Measurements from ENCODE around the gene FKRP. TPM values are rescaled to one million over a fixed set of nuclear protein-coding genes. Genes with fewer than 3 reads are reported as not detected.
"Not testable (repeated sequence)": the region's sequence is repeated elsewhere in the genome, so short reads cannot be mapped to it uniquely, and the experiment has no call there.

Gene FKRP
- total RNA-seq, 2 donors from 2014 or later, result 15.1 to 18.0 TPM

DNA sequence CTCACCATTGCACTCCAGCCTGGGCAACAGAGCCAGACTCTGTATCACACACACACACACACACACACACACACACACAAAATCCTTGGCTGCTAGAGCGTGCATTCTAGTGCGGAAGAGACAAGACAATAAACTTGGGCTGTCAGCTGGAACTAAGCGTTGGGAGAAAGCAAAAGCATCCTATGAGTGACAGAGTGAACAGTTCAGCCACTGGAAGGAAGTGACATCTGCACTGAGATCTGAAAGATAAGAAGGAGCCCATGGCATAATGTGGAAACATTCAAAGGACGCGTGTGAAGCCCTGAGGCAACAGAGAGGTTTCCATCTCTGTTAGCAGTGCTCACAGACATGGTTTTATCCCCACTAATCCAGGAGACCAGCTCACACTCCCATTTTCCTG, 46.1 kb downstream of the FKRP start:
- no peaks in the 10 kb centered on the region for H3K9me3 Mint-ChIP-seq
- H3K27me3 Mint-ChIP-seq (ENCODE audit: low read depth), result no peaks in the 10 kb centered on the region
- H3K27ac Mint-ChIP-seq, result peak overlapping the region; percentile 13
- H3K4me3 Mint-ChIP-seq, result peak overlapping the region in 1 of 2 donors; percentile 18
- ATAC-seq (replicated peaks in 1 of 2) (no peak), DNase-seq (peak in 1 of 2 donors; percentile 33)
- peaks cover 3 to 7% of the 10 kb centered on the region in 2 donors for H3K36me3 Mint-ChIP-seq (ENCODE audit: insufficient read depth in 2 of 2)
- H3K4me1 Mint-ChIP-seq (ENCODE audit: low read depth), result peaks cover 27% of the 10 kb centered on the region

DNA sequence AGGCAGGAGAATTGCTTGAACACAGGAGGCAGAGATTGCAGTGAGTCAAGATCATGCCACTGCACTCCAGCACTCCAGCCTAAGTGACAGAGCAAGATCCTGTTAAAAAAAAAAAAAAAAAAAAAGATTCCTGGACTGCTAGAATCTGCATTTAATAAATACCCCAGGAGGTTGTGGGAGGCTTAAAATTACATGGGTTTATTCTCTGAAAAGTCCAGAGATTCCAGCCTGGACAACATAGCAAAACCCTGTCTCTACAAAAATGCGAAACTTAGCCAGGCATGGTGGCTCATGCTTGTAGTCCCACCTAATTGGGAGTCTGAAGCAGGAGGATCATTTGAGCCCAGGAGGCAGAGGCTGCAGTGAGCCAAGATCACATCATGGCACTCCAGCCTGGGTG, 52.0 kb downstream of the FKRP start:
- DNase-seq (no peak), ATAC-seq (replicated peaks in 1 of 2) (no peak)
- no peaks in the 10 kb centered on the region for H3K9me3 Mint-ChIP-seq
- H3K27ac Mint-ChIP-seq, result no peak overlapping the region
- H3K27me3 Mint-ChIP-seq (ENCODE audit: low read depth), result no peaks in the 10 kb centered on the region
- no peaks in the 10 kb centered on the region for H3K4me1 Mint-ChIP-seq (ENCODE audit: low read depth)
- no peaks in the 10 kb centered on the region for H3K36me3 Mint-ChIP-seq (ENCODE audit: insufficient read depth in 2 of 2)
- no peak overlapping the region for H3K4me3 Mint-ChIP-seq

GRCh38 chr19:46798713-46799112, 52.9 kb downstream of the FKRP start:
- Mint-ChIP-seq H3K4me1 (ENCODE audit: low read depth) (no peaks in the 10 kb centered on the region), H3K36me3 (ENCODE audit: insufficient read depth in 2 of 2) (no peaks in the 10 kb centered on the region), H3K4me3 (no peak overlapping the region), H3K27me3 (ENCODE audit: low read depth) (no peaks in the 10 kb centered on the region), H3K9me3 (no peaks in the 10 kb centered on the region), H3K27ac (no peak overlapping the region)
- ATAC-seq (replicated peaks in 1 of 2) (no peak), DNase-seq (no peak)

DNA sequence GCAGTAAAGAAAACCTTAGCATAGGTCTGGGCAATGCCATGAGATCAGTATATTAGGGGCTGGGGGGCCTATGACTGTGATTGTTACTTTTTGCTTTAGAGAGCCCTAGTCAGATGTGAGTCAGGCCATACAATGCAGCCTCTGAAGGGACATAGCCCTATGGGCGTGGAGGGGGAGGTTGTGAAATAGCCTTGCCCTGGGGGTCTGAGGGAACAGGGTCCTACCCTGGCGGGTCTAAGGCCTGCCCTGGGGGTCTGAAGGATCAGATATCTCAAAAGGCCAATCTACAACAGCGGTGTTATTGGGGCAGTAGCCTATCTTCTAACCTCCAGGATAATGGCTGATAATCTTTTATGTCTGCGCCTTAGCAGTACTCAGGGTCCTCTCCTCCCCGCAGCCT, 56.3 kb downstream of the FKRP start:
- ATAC-seq (replicated peaks in 1 of 2) (no peak), DNase-seq (no peak)
- no peak overlapping the region for H3K4me3 Mint-ChIP-seq
- no peaks in the 10 kb centered on the region for H3K4me1 Mint-ChIP-seq (ENCODE audit: low read depth)
- no peaks in the 10 kb centered on the region for H3K27me3 Mint-ChIP-seq (ENCODE audit: low read depth)
- no peak overlapping the region for H3K27ac Mint-ChIP-seq
- no peaks in the 10 kb centered on the region for H3K9me3 Mint-ChIP-seq
- no peaks in the 10 kb centered on the region for H3K36me3 Mint-ChIP-seq (ENCODE audit: insufficient read depth in 2 of 2)

DNA sequence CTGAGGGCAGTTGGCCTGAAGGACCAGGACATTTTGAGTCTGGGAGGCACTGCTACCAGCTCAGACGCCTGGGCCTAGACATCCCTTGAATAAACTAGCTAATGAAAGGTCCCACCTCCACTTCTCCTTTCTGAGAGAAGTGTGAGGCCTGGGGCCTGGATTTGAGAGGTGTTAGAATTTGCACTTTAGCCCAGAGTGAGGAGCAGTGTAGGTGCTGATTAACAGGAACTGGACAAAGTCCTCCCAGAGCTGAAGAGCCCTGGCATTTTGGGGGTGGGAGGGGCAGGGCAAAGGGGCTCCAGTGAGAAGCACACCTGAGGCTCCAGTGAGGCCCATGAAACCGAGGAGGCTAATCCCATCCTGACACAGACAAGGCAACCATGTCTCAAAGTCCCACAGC, 57.7 kb downstream of the FKRP start:
- Mint-ChIP-seq H3K36me3 (ENCODE audit: insufficient read depth in 2 of 2) (no peaks in the 10 kb centered on the region), H3K4me1 (ENCODE audit: low read depth) (no peaks in the 10 kb centered on the region), H3K9me3 (no peaks in the 10 kb centered on the region), H3K27me3 (ENCODE audit: low read depth) (no peaks in the 10 kb centered on the region), H3K27ac (no peak overlapping the region), H3K4me3 (no peak overlapping the region)
- ATAC-seq (replicated peaks in 1 of 2), result no peak
- DNase-seq, result no peak

GRCh38 chr19:46804432-46804831, 58.6 kb downstream of the FKRP start:
- H3K27ac Mint-ChIP-seq; H3K9me3 Mint-ChIP-seq; H3K4me3 Mint-ChIP-seq; DNase-seq; H3K4me1 Mint-ChIP-seq (ENCODE audit: low read depth); ATAC-seq (replicated peaks in 1 of 2); H3K27me3 Mint-ChIP-seq (ENCODE audit: low read depth); H3K36me3 Mint-ChIP-seq (ENCODE audit: insufficient read depth in 2 of 2): not testable (repeated sequence)

DNA sequence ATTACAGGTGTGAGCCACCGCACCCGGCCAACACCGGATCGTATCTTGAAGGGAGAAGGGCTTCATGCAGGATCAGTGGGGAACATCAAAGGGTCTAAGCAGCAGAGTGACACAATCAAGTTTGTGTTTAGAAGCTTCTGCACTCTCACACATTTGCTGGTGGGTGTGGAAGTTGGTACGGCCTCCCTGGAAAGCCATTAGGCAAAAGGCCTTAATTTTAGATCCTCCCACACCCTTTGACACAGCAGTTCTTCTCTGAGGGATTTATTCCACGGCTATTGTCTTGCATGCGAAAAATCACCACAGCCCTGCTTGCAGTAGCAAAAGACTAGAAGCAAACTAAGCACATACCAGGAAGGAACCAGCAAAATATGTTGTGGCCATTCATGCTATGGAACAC, 60.8 kb downstream of the FKRP start:
- Mint-ChIP-seq H3K9me3 (no peaks in the 10 kb centered on the region), H3K27ac (no peak overlapping the region), H3K36me3 (ENCODE audit: insufficient read depth in 2 of 2) (no peaks in the 10 kb centered on the region), H3K4me1 (ENCODE audit: low read depth) (no peaks in the 10 kb centered on the region), H3K27me3 (ENCODE audit: low read depth) (no peaks in the 10 kb centered on the region), H3K4me3 (no peak overlapping the region)
- DNase-seq, result no peak
- no peak for ATAC-seq (replicated peaks in 1 of 2)

Other genes with a start within 250 kb of the FKRP start
- gene CALM3, start 144.7 kb upstream of the FKRP start, total RNA-seq, result 100 to 1,000 TPM; 292 to 300 TPM
- 10 to 100 TPM; 32.4 to 47.1 TPM for gene PTGIR, start 121.0 kb upstream of the FKRP start, total RNA-seq
- 10 to 100 TPM; 24.8 to 29.5 TPM for gene GNG8, start 109.9 kb upstream of the FKRP start, total RNA-seq
- 1 to 10 TPM; 3.4 to 7.0 TPM for gene DACT3, start 84.9 kb upstream of the FKRP start, total RNA-seq
- 10 to 100 TPM; 82.0 to 92.9 TPM for gene PRKD2, start 28.9 kb upstream of the FKRP start, total RNA-seq
- 10 to 100 TPM; 79.0 to 85.2 TPM for gene STRN4, start 393 bp downstream of the FKRP start, total RNA-seq
- gene SLC1A5, start 42.5 kb downstream of the FKRP start, total RNA-seq, result 100 to 1,000 TPM; 364 to 374 TPM
- gene AP2S1, start 104.8 kb downstream of the FKRP start, total RNA-seq, result 10 to 100 TPM; 61.7 to 64.3 TPM
- 10 to 100 TPM; 22.7 to 30.0 TPM for gene ARHGAP35, start 114.9 kb downstream of the FKRP start, total RNA-seq